GM12892 (cell line): ENCODE results near the gene MIER2.

ENCODE experiments used
- DNase-seq: peaks from one replicate; pipeline ENCODE4 v3.0.0; 2011; ENCODE audit not compliant: insufficient read length
- FAIRE-seq: peaks from 2 replicates; lab custom pipeline; 2011; peaks lifted over from hg19 to GRCh38; lab: Jason Lieb, UNC
- POLR2A ChIP-seq: IDR thresholded peaks from 2 replicates; pipeline ENCODE4 v1.6.1; 2011; ENCODE audit warnings: low read depth, low read length, control low read depth
- POLR2AphosphoS5 ChIP-seq: IDR thresholded peaks from 2 replicates; pipeline ENCODE4 v1.6.1; 2011; ENCODE audit warnings: low read depth, low read length, control low read depth
- TAF1 ChIP-seq: IDR thresholded peaks from 2 replicates; pipeline ENCODE4 v1.6.1; 2011; ENCODE audit warnings: low read depth, mild to moderate bottlenecking, control low read depth, low read length, borderline replicate concordance

MIER2 gene

DNA sequence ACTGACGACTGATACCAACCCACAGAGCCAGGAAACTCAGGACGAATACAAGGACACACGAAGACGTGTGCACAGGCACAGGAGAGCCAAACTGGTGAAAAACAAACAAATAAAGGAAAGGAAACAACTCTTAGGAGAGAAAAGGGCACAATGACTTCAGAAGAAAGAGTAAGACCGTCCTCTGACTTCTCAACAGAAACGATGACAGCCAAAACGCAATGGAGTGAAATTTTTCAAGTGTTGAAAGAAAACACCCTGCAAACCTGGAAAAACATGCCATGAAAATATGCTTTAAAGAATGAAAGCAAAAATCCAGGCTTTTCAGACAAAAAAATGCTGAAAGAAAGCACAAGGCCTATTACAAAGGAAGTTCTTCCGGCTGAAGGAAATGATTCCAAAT, 28.8 kb downstream of the MIER2 start:
- TF ChIP-seq TAF1 (no peak), POLR2A (no peak), POLR2AphosphoS5 (no peak)
- no peak for FAIRE-seq
- no peak for DNase-seq

- FAIRE-seq (no peak), DNase-seq (no peak)
- no peak for TF ChIP-seq POLR2A
- TF ChIP-seq POLR2AphosphoS5, result no peak
- TF ChIP-seq TAF1, result no peak
Observed at GRCh38 chr19:313988-314815, 30.4 kb downstream of the MIER2 start.

DNA sequence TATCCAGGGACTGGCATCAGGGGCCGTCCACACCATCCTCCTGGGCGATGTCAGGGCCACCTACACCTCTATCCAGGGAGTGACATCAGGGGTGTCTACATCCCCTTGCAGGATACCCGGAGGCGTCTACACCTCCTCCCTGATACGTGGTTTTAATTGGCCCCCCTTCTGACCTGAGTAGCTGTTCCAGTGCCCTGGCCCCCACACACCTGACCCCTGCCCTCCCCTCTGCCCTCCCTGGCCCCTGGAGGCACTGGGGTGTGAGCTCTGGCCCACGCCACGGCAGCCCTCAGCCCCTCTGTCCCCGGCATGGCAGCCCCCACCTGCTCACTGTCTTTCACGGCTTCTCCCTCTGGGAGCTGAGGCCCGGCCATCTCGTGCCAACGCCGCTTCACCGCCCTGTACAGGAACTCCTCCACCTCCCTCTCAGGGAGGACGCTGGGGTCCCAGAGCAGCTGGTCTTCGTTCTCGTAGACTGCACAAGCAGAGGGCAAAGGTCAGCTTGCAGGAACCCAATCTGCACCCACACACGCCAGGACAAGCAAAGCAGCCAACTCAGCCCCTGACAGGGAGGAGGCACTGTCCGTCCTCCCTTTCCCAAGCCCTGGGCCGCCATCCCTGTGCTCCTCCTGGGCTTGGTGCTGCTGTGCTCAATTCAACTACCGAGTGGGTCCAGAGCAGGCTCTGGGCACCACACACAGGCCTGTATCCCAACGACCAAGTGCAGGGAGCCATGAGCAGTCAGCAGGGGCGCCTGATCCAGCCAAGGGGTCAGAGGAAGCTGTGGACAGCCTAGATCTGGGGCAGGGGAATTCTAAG, 31.2 kb downstream of the MIER2 start:
- DNase-seq (no peak), FAIRE-seq (no peak)
- TF ChIP-seq TAF1 (no peak), POLR2A (no peak), POLR2AphosphoS5 (no peak)

GRCh38 chr19:311813-312261, 32.8 kb downstream of the MIER2 start:
- no peak for FAIRE-seq

DNA sequence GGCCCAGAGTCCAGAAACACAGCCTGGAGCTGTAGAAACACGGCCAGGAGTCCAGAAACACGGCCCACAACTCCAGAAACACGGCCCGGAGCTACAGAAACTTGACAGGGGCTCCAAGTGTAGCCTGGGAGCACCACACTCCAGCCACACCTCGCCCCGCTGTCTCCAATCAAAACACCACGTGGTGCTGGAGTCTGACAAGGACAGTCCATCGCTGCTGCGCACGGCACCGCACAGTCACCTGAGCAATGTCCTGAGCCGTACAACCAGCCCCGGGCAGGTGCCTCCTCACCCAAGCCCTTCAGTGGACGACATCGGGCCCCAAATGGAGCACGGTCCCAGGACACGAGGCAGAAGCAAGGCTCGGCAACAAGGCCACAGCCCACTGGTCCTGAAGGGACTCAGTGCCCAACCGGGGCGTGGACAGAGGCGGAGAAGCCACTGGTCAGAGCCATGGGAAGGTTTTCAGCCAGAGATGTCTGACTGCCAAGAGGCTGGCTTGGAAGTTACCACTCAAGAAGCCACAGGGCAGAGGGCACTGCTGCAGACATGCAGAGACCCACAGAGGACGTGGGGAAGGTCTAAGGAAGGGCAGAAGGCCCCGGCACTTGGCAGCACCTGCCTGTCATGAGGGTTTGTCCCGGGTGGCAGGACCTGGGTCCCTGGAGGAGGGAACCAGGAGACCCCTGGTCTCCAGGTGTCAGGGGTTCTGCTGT, 33.7 kb downstream of the MIER2 start:
- no peak for FAIRE-seq
- no peak for DNase-seq
- no peak for TF ChIP-seq TAF1
- no peak for TF ChIP-seq POLR2A
- no peak for TF ChIP-seq POLR2AphosphoS5

More at GRCh38 chr19:311813-312261, 32.8 kb downstream of the MIER2 start:
- TF ChIP-seq POLR2A (no peak), POLR2AphosphoS5 (no peak), TAF1 (no peak)
- DNase-seq, result no peak

DNA sequence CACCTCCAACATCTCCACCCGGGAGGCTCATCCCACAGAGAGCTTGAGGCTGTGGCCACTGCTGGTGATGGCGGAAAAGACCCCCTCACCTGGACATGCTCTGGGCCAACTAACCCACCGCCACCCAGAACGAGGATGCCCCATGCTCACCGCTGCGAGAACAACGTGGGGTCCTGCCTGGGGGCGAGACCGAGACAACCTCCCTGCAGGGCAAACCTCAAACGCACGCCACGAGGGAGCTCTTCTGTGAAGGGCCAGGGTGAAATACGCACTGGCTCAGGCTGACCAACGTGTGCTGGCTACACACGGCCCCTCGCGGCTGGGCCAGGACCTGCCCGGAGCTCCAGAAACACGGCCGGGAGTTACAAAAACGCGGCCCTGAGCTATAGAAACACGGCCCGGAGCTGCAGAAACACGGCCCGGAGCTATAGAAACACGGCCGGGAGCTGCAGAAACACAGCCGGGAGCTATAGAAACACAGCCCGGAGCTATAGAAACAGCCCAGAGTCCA, 34.4 kb downstream of the MIER2 start:
- DNase-seq, result no peak
- TF ChIP-seq POLR2A, result no peak
- no peak for TF ChIP-seq POLR2AphosphoS5
- TF ChIP-seq TAF1, result no peak
- no peak for FAIRE-seq

DNA sequence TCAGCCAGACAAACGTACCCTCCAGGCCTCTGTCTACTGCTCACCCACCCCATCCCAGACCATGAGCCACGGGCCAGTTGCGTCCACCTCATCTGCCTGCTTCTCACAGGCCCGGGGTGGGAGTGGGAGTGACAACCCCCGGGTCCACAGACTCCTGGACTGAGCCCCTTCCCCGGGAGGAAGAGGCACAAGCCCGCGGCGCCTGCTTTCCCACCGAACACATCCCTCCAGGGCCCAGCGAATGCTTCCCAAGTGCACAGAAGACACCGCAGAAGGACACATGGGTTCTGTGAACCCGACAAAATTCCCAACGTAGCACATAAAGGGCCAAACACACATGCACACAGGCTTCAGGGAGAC, 35.4 kb downstream of the MIER2 start:
- no peak for TF ChIP-seq TAF1
- no peak for TF ChIP-seq POLR2AphosphoS5
- FAIRE-seq (no peak), DNase-seq (peak; percentile 23)

- DNase-seq (peak; percentile 25), FAIRE-seq (no peak)
- TF ChIP-seq POLR2AphosphoS5, result no peak
- TF ChIP-seq POLR2A, result no peak
- TF ChIP-seq TAF1, result no peak
Observed at GRCh38 chr19:308471-309205, 36.0 kb downstream of the MIER2 start.

- FAIRE-seq (no peak), DNase-seq (peak; percentile 18)
- TF ChIP-seq TAF1 (no peak), POLR2A (no peak), POLR2AphosphoS5 (no peak)
Observed at GRCh38 chr19:307793-308420, 36.7 kb downstream of the MIER2 start.

DNA sequence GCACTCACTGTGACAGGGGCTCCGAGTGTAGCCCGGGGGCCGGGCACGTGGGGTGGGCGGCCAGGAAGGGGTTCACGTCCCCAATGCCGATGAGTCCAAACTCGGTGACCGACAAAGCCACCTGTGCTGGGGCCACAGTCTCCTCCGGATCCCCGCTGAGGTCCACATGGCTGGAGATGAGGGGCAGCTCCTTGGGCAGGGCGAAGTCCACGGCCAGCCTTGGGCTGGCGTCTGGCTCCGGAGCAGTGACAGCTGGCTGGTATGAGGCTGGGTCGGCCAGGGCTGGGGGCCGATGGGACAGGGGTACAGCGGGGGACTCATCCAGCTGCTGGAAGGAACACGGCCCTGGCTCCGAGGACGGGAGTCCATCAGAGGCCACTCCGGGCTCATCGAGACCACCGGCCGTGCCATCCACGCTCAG, 37.5 kb downstream of the MIER2 start:
- FAIRE-seq, result no peak
- no peak for TF ChIP-seq POLR2AphosphoS5
- no peak for TF ChIP-seq POLR2A
- TF ChIP-seq TAF1, result no peak
- DNase-seq, result peak; percentile 25
